H9 (cell line): ENCODE data around the gene C18orf63. TPM values are rescaled to one million over a fixed set of nuclear protein-coding genes. Genes with fewer than 3 reads are reported as not detected.

ENCODE experiments used
- DNase-seq: peaks from one replicate; pipeline ENCODE4 v3.0.0-alpha.2; 2017
- H2AFZ ChIP-seq: one replicate; pipeline ENCODE4 v1.6.1; 2013; ENCODE audit warnings: mild to moderate bottlenecking, low read length, control low read depth, moderate library complexity
- H2AK5ac ChIP-seq: 2 replicates; pipeline ENCODE4 v1.6.1; 2013; ENCODE audit warnings: low read length, control low read depth, mixed read lengths; ENCODE audit not compliant: insufficient read length
- H2BK120ac ChIP-seq: one replicate; pipeline ENCODE4 v1.6.1; 2013; ENCODE audit warnings: low read depth, mild to moderate bottlenecking, low read length, control low read depth, inconsistent platforms; ENCODE audit not compliant: poor library complexity, severe bottlenecking
- H2BK12ac ChIP-seq: 2 replicates; pipeline ENCODE4 v1.6.1; 2013; ENCODE audit warnings: low read length, control low read depth, mixed read lengths, low read depth; ENCODE audit not compliant: insufficient read length
- H2BK15ac ChIP-seq: 2 replicates; pipeline ENCODE4 v1.6.1; 2013; ENCODE audit warnings: low read depth, low read length, control low read depth
- H2BK20ac ChIP-seq: one replicate; pipeline ENCODE4 v1.6.1; 2013; ENCODE audit warnings: low read depth, mild to moderate bottlenecking, low read length, control low read depth, inconsistent platforms; ENCODE audit not compliant: poor library complexity, severe bottlenecking
- H2BK5ac ChIP-seq: 2 replicates; pipeline ENCODE4 v1.6.1; 2013; ENCODE audit warnings: low read length, control low read depth, mixed read lengths; ENCODE audit not compliant: insufficient read length
- H3K14ac ChIP-seq: 2 replicates; pipeline ENCODE4 v1.6.1; 2013; ENCODE audit warnings: low read length, control low read depth; ENCODE audit not compliant: insufficient read depth
- H3K18ac ChIP-seq: 2 replicates; pipeline ENCODE4 v1.6.1; 2013; ENCODE audit warnings: low read depth, mild to moderate bottlenecking, mixed read lengths, low read length, control low read depth; ENCODE audit not compliant: insufficient read length
- H3K23ac ChIP-seq: 2 replicates; pipeline ENCODE4 v1.6.1; 2013; ENCODE audit warnings: low read length, control low read depth, mixed read lengths, low read depth; ENCODE audit not compliant: insufficient read length
- H3K23me2 ChIP-seq: 2 replicates; pipeline ENCODE4 v1.6.1; 2013; ENCODE audit warnings: low read depth, mild to moderate bottlenecking, mixed read lengths, low read length, control low read depth; ENCODE audit not compliant: insufficient read length, poor library complexity, severe bottlenecking
- H3K27ac ChIP-seq: 2 replicates; pipeline ENCODE4 v1.5.1; 2013; ENCODE audit warnings: low read length, control low read depth, mixed read lengths, low read depth; ENCODE audit not compliant: insufficient read length
- H3K27me3 ChIP-seq: 2 replicates; pipeline ENCODE4 v1.6.1; 2013; ENCODE audit warnings: low read length, control low read depth, inconsistent platforms; ENCODE audit not compliant: insufficient read depth
- H3K4ac ChIP-seq: 2 replicates; pipeline ENCODE4 v1.6.1; 2013; ENCODE audit warnings: low read depth, mild to moderate bottlenecking, control low read depth, inconsistent platforms, low read length, moderate library complexity
- H3K4me1 ChIP-seq: 2 replicates; pipeline ENCODE4 v1.6.1; 2013; ENCODE audit warnings: low read length, control low read depth, inconsistent platforms; ENCODE audit not compliant: insufficient read depth
- H3K4me2 ChIP-seq: 2 replicates; pipeline ENCODE4 v1.6.1; 2013; ENCODE audit warnings: low read length, control low read depth, mixed read lengths; ENCODE audit not compliant: insufficient read length, insufficient read depth
- H3K56ac ChIP-seq: 2 replicates; pipeline ENCODE4 v1.6.1; 2013; ENCODE audit warnings: low read depth, mild to moderate bottlenecking, mixed read lengths, low read length, control low read depth; ENCODE audit not compliant: insufficient read length
- H3K79me1 ChIP-seq: 2 replicates; pipeline ENCODE4 v1.6.1; 2013; ENCODE audit warnings: low read depth, mild to moderate bottlenecking, moderate library complexity, low read length, control low read depth, inconsistent platforms; ENCODE audit not compliant: insufficient read depth, poor library complexity, severe bottlenecking
- H3K79me2 ChIP-seq: 2 replicates; pipeline ENCODE4 v1.6.1; 2013; ENCODE audit warnings: low read length, control low read depth, inconsistent platforms; ENCODE audit not compliant: insufficient read depth
- H3K9ac ChIP-seq: 2 replicates; pipeline ENCODE4 v1.6.1; 2013; ENCODE audit warnings: low read length, control low read depth, mixed read lengths; ENCODE audit not compliant: insufficient read length; ENCODE audit errors: extremely low read depth
- H3K9me3 ChIP-seq: one replicate; pipeline ENCODE4 v1.6.1; 2013; ENCODE audit warnings: low read depth, low read length, inconsistent platforms; ENCODE audit not compliant: control insufficient read depth
- H3T11ph ChIP-seq: one replicate; pipeline ENCODE4 v1.6.1; 2013; ENCODE audit warnings: mild to moderate bottlenecking, low read length, control low read depth, inconsistent platforms
- H4K20me1 ChIP-seq: one replicate; pipeline ENCODE4 v1.6.1; 2013; ENCODE audit not compliant: control insufficient read depth, insufficient read length, insufficient read depth
- H4K5ac ChIP-seq: 2 replicates; pipeline ENCODE4 v1.6.1; 2013; ENCODE audit warnings: low read depth, mild to moderate bottlenecking, mixed read lengths, low read length, control low read depth; ENCODE audit not compliant: insufficient read length
- H4K8ac ChIP-seq: replicated peaks from 2 replicates; pipeline ENCODE4 v1.6.1; 2013; ENCODE audit warnings: low read length, control low read depth, mixed read lengths, low read depth; ENCODE audit not compliant: insufficient read length
- H4K91ac ChIP-seq: 2 replicates; pipeline ENCODE4 v1.6.1; 2013; ENCODE audit warnings: low read depth, mild to moderate bottlenecking, moderate library complexity, mixed read lengths, low read length, control low read depth; ENCODE audit not compliant: insufficient read length
- H3K27ac Mint-ChIP-seq, 3 experiments: 2 replicates in 2 of 3; 3 replicates in 1 of 3; pipeline ENCODE4 v1.8.0; 2020 to 2021; ENCODE audit warnings: mixed read lengths in 3 of 3, mild to moderate bottlenecking in 1 of 3, moderate library complexity in 1 of 3
- H3K27me3 Mint-ChIP-seq: 2 replicates; pipeline ENCODE4 v1.8.0; 2021; ENCODE audit warnings: low read depth, mild to moderate bottlenecking, moderate library complexity, mixed read lengths
- H3K36me3 Mint-ChIP-seq, 3 experiments: 2 replicates in 2 of 3; 3 replicates in 1 of 3; pipeline ENCODE4 v1.8.0; 2020 to 2021; ENCODE audit warnings: low read depth in 3 of 3, mixed read lengths in 3 of 3; ENCODE audit not compliant: insufficient read depth in 1 of 3
- H3K4me1 Mint-ChIP-seq, 2 experiments: 2 replicates each; pipeline ENCODE4 v1.8.0; 2020; ENCODE audit warnings: mixed read lengths in 2 of 2
- H3K4me3 Mint-ChIP-seq, 2 experiments: 2 replicates in 1 of 2; 3 replicates in 1 of 2; pipeline ENCODE4 v1.8.0; 2020 to 2021; ENCODE audit warnings: mild to moderate bottlenecking in 2 of 2, mixed read lengths in 2 of 2, moderate library complexity in 1 of 2
- H3K9me3 Mint-ChIP-seq, 2 experiments: 2 replicates in 1 of 2; 3 replicates in 1 of 2; pipeline ENCODE4 v1.8.0; 2020; ENCODE audit warnings: mild to moderate bottlenecking in 2 of 2, mixed read lengths in 2 of 2, moderate library complexity in 1 of 2
- WGBS: extraction: QIAGEN DNeasy Blood & Tissue Kit; methylation state at CpG from one replicate; pipeline ENCODE4 v1.1.7; 2013; ENCODE audit warnings: missing lambda C conversion rate, low lambda C conversion rate, mixed read lengths; ENCODE audit not compliant: insufficient read length; ENCODE audit errors: extremely low coverage; 5-methylcytosine and 5-hydroxymethylcytosine counted together
- total RNA-seq: library from RNA; stranded (reverse); gene quantifications from 2 replicates; pipeline ENCODE4 v1.2.1, GENCODE V29; 2021
- TF ChIP-seq, protein P1 (sequence below): fragments of 200-600 bp; sonication (generic); conservative IDR thresholded peaks from 3 replicates; pipeline ENCODE4 v1.8.0; 2021; ENCODE audit warnings: antibody characterized with exemption, mild to moderate bottlenecking

Gene C18orf63
- total RNA-seq, 1 experiment from 2014 or later: not detected

GRCh38 chr18:74337155-74337911 is 21.7 kb downstream of the C18orf63 start:
- no CpG with 5 or more reads among the region's 5 CpGs for WGBS

More at GRCh38 chr18:74337155-74337911, 21.7 kb downstream of the C18orf63 start:
- no peak overlapping the region for H3K56ac ChIP-seq
- H2BK20ac ChIP-seq: no peak overlapping the region
- H3K4me1 ChIP-seq: no peaks in the 10 kb centered on the region
- H3T11ph ChIP-seq: no peak overlapping the region
- TF ChIP-seq, protein P1, sequence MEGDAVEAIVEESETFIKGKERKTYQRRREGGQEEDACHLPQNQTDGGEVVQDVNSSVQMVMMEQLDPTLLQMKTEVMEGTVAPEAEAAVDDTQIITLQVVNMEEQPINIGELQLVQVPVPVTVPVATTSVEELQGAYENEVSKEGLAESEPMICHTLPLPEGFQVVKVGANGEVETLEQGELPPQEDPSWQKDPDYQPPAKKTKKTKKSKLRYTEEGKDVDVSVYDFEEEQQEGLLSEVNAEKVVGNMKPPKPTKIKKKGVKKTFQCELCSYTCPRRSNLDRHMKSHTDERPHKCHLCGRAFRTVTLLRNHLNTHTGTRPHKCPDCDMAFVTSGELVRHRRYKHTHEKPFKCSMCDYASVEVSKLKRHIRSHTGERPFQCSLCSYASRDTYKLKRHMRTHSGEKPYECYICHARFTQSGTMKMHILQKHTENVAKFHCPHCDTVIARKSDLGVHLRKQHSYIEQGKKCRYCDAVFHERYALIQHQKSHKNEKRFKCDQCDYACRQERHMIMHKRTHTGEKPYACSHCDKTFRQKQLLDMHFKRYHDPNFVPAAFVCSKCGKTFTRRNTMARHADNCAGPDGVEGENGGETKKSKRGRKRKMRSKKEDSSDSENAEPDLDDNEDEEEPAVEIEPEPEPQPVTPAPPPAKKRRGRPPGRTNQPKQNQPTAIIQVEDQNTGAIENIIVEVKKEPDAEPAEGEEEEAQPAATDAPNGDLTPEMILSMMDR: no peak
- no peak overlapping the region for H2BK12ac ChIP-seq
- Mint-ChIP-seq H3K9me3 (peaks cover 0 to 2% of the 10 kb centered on the region in 2 experiments; a peak in 2 of 5 replicates), H3K4me1 (peaks cover 11 to 14% of the 10 kb centered on the region in 2 experiments), H3K4me3 (no peak overlapping the region), H3K27me3 (no peaks in the 10 kb centered on the region), H3K36me3 (no peaks in the 10 kb centered on the region), H3K27ac (no peak overlapping the region)
- no peaks in the 10 kb centered on the region for H3K9me3 ChIP-seq
- no peak overlapping the region for H4K5ac ChIP-seq
- no peak overlapping the region for H3K23ac ChIP-seq
- no peak overlapping the region for H3K4ac ChIP-seq
- no peaks in the 10 kb centered on the region for H3K27me3 ChIP-seq
- H3K18ac ChIP-seq: no peak overlapping the region
- H3K9ac ChIP-seq: no peak overlapping the region
- H2AK5ac ChIP-seq: no peak overlapping the region
- H3K14ac ChIP-seq: no peak overlapping the region
- no peaks in the 10 kb centered on the region for H4K20me1 ChIP-seq
- H2AFZ ChIP-seq: no peak overlapping the region
- H2BK120ac ChIP-seq: no peak overlapping the region
- no peak overlapping the region for H3K4me2 ChIP-seq
- H4K8ac ChIP-seq: no peak overlapping the region
- no peak overlapping the region for H2BK5ac ChIP-seq
- H3K79me1 ChIP-seq: no peaks in the 10 kb centered on the region
- H3K79me2 ChIP-seq: no peaks in the 10 kb centered on the region
- no peak overlapping the region for H2BK15ac ChIP-seq
- no peaks in the 10 kb centered on the region for H3K23me2 ChIP-seq
- no peak for DNase-seq
- H4K91ac ChIP-seq: no peak overlapping the region
- H3K27ac ChIP-seq: no peak overlapping the region
